Mucosa of gallbladder (tissue), 1 donor: ENCODE results near the gene ITPRIP. TPM values are rescaled to one million over a fixed set of nuclear protein-coding genes. Genes with fewer than 3 reads are reported as not detected.

Source experiments
- DNase-seq: peaks from one replicate; pipeline ENCODE4 v3.0.0-alpha.2; 2020; ENCODE audit warnings: low spot score
- total RNA-seq: library from RNA; stranded (reverse); gene quantifications from one replicate; pipeline ENCODE4 v1.2.1, GENCODE V29; 2021
- donor health status: DM: no; HTN: no; CAD: no.

ITPRIP gene, protein sequence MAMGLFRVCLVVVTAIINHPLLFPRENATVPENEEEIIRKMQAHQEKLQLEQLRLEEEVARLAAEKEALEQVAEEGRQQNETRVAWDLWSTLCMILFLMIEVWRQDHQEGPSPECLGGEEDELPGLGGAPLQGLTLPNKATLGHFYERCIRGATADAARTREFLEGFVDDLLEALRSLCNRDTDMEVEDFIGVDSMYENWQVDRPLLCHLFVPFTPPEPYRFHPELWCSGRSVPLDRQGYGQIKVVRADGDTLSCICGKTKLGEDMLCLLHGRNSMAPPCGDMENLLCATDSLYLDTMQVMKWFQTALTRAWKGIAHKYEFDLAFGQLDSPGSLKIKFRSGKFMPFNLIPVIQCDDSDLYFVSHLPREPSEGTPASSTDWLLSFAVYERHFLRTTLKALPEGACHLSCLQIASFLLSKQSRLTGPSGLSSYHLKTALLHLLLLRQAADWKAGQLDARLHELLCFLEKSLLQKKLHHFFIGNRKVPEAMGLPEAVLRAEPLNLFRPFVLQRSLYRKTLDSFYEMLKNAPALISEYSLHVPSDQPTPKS
- 14.8 TPM for total RNA-seq

DNA sequence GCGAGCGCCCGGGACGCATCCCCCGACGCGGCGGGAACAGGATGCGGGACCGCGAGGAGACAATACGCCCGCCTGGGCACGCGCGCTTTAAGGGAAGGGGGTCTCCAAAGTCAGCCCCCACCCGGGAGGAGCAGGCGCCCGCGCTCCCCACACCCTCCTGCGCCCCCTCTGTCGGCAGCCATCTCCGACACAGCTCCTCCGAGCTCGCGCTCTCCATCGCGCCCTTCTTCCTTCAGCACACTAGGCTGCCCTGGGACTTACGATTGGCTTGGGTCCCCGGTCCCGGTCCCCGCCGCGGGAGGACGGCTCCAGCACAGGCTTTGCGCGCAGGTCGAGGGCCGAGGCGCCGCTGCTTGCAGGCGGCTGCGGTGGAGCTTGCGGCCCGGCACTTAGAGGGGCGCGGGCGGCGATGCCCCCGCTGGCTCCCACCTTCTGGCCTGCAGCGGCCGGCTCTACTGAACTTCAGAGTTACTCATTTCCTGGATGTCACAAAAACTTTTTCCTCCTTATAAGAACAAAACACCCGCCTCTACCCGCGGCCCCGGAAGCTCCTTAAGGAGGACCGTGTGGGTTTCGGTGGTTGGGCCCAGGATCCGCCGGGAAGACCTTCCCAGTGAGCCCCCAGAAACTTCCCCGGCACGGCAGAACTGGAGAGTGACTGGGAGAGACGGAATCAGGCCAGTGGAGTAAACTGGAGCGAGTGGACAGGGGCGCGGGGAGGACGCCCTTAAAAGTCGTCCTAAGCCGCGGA is at the start of gene ITPRIP:
TSS of gene ITPRIP (minus strand) at position 481 of the 751 bp plus-strand sequence. CDS start 22,414 bp downstream, outside the sequence.
- DNase-seq: peak; percentile 69

DNA sequence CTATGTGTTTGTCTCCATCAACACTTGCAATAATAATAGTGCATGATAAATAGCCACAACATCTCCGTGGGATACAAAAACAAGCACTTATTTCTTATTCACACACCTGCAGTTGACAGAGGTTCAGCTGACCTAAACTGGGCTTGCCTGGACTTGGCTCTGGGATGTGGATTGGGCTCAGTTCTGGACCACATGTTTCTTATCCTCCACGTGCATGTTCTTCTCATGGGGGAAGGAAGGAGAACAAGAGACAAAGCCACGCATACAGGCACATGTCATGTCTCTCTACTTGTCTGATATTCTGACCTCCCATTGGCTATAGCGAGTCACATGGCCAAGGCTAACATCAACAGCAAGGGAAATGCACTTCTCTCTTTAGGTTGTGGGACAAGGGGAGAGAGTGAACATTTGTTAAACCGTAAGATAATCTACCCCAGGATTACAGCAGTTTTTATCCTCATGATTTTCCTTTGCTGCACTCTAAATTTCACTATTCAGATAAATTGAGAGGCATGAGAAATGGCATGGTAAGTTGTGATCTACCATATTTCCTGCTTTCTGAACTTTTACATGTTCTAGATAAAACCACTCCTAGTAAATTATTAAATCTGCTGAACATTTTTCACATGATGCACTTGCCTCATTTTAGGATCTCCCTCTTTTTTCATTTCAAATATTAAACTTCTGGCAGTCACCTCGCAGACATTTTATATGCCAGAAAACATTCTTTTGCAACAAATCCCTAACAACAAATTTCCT is 49.0 kb upstream of the ITPRIP start:
- DNase-seq: no peak

DNA sequence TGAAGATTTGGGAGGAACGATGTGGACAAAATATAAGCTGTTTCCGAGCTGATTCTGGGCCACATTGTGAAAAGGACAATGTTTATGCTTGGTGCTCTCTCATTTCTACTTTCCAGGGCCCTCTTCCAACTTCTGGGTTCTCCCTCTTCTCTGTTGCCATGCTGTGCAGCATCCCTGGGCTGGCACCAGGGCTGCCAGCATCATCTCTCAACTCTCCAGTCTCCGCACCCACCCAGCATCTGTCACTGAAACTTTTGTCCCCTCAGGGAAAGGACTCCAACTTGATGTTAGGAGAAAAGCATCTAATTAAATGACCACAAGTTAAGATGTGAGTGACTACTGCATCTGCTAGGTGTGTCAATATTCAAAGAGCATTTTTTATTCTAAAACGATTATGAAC is 42.1 kb upstream of the ITPRIP start:
- no peak for DNase-seq

DNA sequence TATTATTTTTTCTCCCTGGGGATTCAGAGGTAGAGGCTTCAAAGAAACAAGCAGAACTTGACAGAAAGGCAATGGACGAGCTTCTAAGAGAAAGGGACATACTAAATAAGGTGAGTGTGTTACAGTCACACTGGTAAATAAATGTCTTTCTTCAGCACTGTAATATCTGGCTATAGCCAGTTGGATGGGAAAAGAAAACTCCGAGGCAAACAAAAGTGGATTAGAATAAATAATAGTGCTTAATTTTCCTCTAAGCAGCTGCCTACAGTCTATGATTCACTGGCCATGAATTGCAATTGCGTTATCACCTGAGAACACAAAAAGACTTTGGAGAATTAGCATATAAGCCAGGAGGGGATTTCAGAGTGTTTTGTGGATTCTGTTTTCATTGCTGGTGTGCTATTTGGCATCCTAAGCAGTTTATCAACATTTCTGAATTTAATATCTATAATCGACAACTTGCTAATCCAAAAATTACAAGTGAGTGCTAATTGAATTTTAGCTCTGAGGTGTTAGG is 38.6 kb upstream of the ITPRIP start:
- DNase-seq: no peak

DNA sequence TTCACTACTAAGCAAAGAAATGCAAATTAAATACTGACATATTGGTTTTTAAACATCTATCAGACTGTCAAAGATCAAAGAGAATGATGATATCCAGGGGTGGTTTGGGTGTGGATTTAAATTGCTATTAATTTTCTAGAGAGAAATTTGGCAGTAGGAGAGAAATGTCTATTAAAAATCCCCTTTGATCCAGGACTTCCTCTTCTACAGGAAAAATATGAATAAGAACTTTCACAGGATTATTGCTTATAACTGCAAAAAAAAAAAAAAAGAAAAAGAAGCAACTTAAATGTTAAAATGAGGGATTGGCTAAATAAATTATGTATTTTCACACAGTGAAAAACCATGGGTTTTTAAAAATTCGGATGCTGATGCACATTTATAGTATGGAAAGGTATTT is 36.3 kb upstream of the ITPRIP start:
- DNase-seq: no peak

DNA sequence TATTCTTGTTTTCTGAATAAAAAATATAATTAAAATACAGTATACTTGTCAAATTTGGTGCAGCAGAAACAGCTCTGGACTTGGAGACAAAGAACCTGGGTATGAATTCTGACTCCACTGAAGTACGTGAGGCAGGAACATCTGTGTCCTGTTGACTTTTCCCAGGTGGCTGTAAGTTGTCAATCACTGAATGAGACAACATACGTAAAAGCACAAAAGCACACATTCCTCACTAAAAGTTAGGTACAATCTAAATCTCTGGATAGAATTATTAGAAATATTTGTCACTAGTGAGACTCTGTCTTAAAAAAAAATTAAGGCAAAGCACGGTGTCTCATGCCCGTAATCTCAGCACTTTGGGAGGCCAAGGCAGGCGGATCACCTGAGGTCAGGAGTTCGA is 33.5 kb upstream of the ITPRIP start:
- no peak for DNase-seq

DNA sequence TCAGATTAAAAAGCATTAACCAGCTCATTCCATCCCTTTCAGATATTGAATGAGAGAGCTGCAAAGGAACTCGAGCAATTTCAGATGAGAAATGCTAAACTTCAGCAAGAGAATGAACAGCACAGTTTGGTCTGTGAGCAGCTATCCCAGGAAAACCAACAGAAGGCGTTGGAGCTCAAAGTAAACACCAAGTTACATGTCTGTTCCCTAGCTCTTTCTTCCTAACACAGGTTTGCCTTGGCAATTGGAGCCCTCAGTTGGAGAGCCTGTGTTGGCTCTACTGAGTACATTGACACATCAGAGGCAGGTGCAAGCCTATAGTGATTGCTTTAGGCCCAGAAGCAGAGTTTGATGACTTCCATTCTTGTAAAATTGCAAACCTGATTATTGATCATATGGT is 30.1 kb upstream of the ITPRIP start:
- DNase-seq: no peak

DNA sequence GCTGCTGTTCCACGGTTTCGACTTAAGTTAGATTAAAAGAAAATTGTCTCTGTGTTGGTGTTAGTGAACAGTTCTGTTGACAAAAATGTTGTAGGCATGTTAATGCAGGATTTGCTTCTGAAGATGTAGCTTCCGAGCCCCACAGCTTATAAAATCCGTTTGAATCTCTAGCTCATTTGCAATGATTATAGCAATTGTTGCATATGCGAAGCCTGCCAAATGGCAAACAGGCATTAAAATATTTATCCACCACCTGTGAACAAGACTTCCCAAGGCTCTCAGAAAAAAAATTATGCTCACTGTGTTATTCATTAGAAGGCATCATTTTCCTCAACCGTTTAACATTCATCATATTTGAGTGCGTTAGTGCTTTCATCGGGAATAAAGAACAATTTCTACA is 29.6 kb upstream of the ITPRIP start:
- no peak for DNase-seq

DNA sequence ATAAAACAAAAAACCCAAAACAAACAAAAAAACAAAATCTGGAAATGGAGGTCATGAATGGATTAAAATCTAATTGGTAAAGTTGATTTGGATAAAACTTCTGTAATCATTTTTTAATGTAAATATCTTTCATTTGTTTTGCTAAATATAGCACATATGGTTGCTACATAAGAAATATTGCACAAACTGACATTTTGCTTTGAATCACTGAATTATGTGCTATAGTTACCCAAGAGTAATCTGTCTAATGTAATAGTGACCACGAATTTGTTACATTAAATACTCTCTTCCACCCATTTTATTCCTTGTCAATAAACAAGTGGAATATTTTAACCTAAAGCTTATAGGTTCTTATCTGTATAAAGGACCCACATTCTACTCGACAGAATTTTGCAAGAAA is 21.5 kb upstream of the ITPRIP start:
- no peak for DNase-seq

DNA sequence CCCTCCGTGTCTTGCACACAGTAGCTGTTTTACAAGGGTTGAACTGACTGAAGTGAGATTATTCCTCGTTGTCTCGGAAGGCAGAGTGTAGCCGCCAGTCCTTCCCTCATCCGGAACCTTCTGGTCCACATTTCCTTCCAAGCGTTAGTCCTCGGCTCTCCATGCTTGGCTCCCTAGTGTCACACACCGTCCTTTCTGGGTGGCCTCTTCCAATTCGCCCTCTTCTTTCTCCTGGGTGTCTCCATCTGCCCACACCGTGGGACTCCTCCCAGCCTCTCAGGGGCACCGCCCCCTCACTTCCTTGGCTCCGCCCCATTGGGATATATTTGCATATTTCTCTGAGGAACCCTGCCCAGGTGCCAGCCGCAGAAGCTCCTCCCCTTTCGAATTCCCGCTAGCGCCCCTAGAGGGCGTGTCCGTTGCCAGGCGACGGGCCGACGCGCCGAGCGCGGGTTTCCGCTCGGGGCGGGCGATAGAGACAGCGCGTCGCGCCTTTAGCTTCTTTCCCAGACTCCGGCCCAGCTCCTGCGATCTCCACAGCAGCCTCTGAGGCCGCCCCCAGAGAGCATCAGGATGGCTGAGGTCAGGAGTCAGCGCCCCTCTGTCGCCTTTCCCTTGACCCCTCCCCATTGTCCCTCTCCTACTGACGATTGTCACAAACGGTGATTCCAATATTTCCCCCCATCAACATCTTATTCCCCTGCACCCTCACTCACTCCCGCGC is 15.2 kb upstream of the ITPRIP start, which contains the start of gene CFAP58:
TSS of gene CFAP58 (plus strand) at position 509 of the 724 bp plus-strand sequence. CDS start at position 574, 65 bp downstream.
- DNase-seq: peak; percentile 93

DNA sequence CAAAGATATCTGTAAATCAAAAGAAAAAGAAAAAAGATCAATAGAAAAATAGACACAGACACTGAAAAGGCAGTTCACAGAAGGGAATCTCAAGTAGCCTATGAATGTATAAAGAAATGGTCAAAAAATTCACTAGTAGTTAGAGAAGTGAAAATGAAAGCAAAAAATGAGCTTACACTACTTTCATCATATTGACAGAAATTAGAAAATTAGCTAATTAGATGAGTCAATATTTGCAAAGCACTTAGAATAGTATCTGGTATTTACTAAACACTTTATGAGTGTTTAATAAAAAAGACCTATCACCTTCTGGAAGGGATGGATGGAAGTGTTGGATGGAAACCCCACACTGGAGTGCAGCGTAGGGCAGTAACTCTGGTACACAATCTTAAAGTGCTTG is 13.7 kb upstream of the ITPRIP start:
- DNase-seq: no peak

DNA sequence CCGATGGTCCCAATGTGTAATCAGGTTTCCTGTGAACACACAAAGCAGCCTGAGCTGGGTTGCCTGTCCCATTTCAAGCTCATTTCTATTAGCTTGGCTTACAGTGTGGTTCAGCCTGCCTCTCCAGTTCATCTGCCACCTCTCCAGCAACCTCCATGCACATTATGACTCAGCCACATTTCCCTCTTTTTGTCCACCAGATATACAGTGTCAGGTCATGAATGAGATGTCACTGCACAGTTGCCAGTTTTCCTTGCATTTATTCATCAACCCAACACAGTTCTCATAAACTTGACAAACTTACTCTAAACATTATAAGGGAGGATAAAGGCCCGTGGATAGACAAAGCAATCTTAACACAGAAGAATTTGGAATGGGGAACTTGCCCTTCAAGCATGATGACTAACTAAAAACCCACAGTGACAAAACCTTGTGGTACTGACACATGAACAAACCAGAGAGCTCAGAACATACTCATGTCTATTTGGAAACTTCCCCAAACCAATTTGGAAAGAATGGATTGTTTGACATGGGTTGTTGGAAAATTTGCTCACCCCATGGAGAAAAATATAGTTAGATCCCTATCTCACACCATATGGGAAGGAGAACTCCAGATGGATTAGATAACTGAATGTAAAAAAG is 12.9 kb upstream of the ITPRIP start:
- DNase-seq: no peak

DNA sequence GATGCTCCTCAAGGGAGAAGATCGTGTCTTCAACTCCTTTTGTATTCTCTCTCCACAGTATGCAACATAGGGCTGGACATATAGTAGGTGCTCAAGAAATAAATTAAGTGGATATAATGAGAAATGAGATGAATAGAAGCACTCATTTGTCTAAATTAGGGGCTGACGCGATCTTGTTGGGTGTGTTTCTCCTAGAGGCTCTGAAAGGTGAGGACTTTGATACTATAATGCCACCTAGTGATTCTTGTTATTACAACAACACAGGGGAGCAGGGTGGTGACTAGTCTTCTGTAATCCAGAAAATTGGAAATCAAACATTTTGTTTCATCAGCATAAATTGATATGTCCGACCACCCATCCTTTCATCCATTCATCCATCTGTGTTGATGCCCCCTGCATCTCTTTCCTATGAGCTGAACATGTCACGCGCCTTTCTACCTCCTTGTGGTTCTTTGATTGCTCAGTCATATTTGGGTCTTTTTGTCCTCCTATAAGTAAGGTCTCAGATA is 11.9 kb upstream of the ITPRIP start:
- DNase-seq: no peak

DNA sequence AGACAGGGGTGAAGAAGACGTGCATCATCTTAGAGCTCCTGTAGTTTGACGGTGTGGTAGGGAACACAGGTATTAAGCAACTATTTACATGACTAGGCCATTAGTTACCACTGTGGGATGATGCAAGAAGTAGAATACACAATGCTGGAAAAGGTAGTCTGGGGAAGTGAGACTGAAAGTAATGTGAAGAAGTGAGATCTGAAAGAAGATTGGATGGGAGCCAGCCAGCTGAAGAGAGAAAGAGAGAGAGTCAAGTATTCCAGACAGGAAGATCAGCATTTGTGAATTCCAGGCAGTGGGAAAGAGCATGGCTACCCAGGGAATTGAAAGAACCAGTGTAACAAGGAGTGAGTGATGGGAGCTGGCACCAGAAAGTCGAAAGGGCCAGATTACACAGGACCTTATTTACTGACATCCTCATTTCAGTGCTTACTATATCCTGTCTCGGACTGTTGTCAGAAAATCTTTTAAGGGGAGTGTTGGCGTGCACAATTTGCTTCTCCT is 11.4 kb upstream of the ITPRIP start:
- no peak for DNase-seq

DNA sequence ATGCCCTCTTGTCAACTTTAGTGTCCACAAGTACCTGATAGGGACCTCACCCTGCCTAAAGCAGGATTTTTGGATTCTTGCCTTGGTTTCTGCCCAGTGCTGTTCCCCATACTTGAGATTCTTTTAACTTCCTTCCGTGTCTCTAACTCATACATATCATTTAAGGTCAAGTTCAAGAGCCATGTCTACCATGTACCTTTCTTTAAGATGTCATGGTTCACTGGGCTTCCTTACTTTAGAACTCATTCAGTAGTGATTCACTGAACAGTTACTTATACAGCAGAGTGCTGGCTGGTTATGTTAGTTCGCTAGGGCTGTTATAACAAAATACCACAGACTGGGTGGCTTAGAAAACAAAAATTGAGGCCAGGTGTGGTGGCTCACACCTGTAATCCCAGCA is 10.3 kb upstream of the ITPRIP start:
- no peak for DNase-seq

DNA sequence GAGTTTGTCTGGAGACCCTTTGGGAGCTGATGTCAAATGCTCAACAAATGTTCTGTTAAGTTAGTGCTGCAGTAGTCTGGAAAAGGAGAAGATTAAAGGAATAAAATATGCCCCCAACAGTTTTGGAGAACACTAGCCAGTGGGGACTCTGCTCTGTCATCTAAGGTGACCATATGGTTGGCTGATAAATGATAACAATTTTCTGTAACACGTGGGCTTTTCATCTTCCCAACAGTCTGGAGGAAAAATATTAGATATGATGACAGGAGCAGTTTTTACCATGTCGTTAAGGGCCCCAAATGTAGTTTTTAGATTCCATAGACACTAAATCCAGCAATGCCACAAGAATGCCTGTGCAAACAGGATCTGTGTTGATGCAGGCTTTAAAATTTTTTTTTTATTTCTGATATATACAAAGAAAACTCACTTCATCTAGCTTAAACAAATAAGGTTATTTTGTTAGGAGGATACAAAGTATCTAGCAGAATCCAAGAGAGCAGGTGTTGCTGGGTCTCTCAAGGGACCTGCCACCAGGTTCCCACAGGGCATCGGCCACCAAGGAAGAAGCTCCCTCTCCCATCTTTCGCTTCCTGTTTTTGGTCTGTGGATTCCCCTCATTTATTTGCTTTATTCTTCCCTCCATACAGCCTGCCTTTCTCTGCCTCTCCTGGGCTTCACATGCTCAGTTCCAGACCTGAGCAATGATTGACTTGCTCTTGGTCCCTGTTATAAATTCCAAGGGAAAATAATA is 9.2 kb upstream of the ITPRIP start:
- no peak for DNase-seq

DNA sequence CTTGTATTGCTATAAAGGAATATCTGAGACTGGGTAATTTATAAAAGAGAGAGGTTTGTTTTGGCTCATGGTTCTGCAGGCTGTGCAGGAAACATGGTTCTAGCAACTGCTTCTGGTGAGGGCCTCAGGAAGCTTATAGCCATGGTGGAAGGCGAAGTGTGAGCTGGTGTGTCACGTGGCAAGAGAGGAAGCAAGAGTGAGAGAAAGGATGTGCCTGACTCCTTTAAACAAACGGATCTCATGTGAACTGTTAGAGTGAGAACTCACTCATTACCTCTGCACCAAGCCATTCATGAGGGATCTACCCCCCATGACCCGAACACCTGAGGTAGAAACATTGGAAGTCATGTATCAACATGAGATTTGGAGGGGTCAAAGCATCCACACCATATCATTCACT is 7.7 kb upstream of the ITPRIP start:
- no peak for DNase-seq

DNA sequence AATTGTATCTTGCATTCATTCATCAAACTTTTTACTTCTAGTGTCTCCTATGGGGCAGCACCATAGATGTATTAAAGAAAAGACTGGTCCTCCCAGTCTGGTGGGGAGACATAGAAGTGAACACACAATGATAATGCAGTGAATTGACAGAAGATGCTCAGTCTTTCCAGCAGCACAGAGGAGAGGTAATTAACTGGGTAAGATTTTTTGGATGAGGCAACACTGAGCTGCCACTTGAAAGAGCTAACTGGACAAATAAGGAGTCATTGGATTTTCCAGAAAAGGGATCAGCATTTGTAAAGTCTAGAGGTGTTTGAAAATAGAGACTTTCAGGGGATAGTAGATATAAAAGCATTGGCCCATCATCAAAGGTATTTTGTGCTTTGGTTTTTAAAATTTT is 7.2 kb upstream of the ITPRIP start:
- DNase-seq: no peak

DNA sequence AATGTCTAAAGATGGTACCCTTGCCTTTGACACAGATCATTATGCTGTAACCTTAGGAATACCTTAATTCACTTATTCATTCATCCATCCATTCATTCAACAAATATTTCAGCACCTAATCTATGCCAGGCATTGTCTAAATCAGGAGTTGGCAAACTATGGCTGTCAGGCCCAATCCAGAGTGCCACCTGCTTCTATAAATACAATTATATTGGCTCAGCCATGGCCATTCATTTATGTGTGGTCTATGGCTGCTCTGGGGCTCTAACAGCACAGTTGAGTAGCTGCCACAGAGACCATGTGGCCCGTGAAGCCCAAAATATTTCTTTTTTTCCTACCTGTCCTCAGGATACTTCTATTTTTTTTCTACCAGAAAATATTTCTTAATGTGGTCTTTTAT is 6.0 kb upstream of the ITPRIP start:
- DNase-seq: no peak
